ENCODE results near the gene PLPP2. TPM values are rescaled to one million over a fixed set of nuclear protein-coding genes. Genes with fewer than 3 reads are reported as not detected.

Gene PLPP2
- total RNA-seq, 1 donor from 2014 or later, result 8.6 TPM

GRCh38 chr19:279231-279630 lies 12.0 kb downstream of the PLPP2 start:
- H3K4me1 Mint-ChIP-seq (ENCODE audit: unreplicated experiment), result no peaks in the 10 kb centered on the region
- TF ChIP-seq, protein P1, sequence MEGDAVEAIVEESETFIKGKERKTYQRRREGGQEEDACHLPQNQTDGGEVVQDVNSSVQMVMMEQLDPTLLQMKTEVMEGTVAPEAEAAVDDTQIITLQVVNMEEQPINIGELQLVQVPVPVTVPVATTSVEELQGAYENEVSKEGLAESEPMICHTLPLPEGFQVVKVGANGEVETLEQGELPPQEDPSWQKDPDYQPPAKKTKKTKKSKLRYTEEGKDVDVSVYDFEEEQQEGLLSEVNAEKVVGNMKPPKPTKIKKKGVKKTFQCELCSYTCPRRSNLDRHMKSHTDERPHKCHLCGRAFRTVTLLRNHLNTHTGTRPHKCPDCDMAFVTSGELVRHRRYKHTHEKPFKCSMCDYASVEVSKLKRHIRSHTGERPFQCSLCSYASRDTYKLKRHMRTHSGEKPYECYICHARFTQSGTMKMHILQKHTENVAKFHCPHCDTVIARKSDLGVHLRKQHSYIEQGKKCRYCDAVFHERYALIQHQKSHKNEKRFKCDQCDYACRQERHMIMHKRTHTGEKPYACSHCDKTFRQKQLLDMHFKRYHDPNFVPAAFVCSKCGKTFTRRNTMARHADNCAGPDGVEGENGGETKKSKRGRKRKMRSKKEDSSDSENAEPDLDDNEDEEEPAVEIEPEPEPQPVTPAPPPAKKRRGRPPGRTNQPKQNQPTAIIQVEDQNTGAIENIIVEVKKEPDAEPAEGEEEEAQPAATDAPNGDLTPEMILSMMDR (conservative IDR thresholded peaks at IDR 0.05), result no peak
- H3K9me3 Mint-ChIP-seq, result no peaks in the 10 kb centered on the region

DNA sequence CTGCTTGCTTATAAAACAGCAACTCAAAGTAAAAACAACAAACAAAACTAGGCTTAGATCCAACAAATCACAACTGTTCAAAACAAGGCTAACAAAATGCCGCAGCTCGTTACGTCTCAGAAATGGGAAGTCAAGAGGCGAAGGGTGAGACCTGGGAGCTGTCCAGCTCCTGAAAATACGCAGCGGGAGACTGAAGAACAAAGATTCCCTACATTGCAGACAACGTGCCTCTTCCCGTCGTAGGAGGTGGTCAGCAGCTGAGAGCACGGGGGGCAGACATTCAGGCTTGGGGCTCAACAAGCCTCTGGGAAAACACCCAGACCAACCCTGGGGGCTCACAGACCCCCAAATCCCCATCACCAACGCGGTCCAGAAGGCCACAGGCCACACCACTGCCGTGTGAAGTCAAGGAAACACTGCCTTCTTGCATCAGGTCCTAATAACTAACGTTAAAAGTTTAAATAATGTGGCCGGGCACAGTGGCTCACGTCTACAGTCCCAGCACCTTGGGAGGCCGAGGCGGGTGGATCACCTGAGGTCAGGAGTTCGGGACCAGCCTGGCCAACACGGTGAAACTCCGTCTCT lies 13.5 kb downstream of the PLPP2 start:
- no peaks in the 10 kb centered on the region for H3K36me3 Mint-ChIP-seq
- TF ChIP-seq, protein P1 (conservative IDR thresholded peaks at IDR 0.05), result no peak
- peak; percentile 54 for DNase-seq (ENCODE audit: extremely low spot score, unreplicated experiment)
- H3K27ac Mint-ChIP-seq, result no peak overlapping the region
- no peak overlapping the region for H3K4me3 Mint-ChIP-seq
- no peaks in the 10 kb centered on the region for H3K9me3 Mint-ChIP-seq
- peaks cover 32% of the 10 kb centered on the region for H3K27me3 Mint-ChIP-seq
- H3K4me1 Mint-ChIP-seq (ENCODE audit: unreplicated experiment), result no peaks in the 10 kb centered on the region

More at GRCh38 chr19:279231-279630, 12.0 kb downstream of the PLPP2 start:
- no peak overlapping the region for H3K4me3 Mint-ChIP-seq
- H3K27me3 Mint-ChIP-seq, result peaks cover 25% of the 10 kb centered on the region
- no peaks in the 10 kb centered on the region for H3K36me3 Mint-ChIP-seq
- H3K27ac Mint-ChIP-seq, result no peak overlapping the region
- peak; percentile 47 for DNase-seq (ENCODE audit: extremely low spot score, unreplicated experiment)

GRCh38 chr19:277131-277530 lies 14.1 kb downstream of the PLPP2 start:
- no peaks in the 10 kb centered on the region for H3K4me1 Mint-ChIP-seq (ENCODE audit: unreplicated experiment)
- no peaks in the 10 kb centered on the region for H3K36me3 Mint-ChIP-seq
- H3K9me3 Mint-ChIP-seq, result no peaks in the 10 kb centered on the region
- no peak overlapping the region for H3K27ac Mint-ChIP-seq
- H3K4me3 Mint-ChIP-seq, result no peak overlapping the region
- peaks cover 34% of the 10 kb centered on the region for H3K27me3 Mint-ChIP-seq
- peak; percentile 58 for DNase-seq (ENCODE audit: extremely low spot score, unreplicated experiment)
- TF ChIP-seq, protein P1 (conservative IDR thresholded peaks at IDR 0.05), result no peak

DNA sequence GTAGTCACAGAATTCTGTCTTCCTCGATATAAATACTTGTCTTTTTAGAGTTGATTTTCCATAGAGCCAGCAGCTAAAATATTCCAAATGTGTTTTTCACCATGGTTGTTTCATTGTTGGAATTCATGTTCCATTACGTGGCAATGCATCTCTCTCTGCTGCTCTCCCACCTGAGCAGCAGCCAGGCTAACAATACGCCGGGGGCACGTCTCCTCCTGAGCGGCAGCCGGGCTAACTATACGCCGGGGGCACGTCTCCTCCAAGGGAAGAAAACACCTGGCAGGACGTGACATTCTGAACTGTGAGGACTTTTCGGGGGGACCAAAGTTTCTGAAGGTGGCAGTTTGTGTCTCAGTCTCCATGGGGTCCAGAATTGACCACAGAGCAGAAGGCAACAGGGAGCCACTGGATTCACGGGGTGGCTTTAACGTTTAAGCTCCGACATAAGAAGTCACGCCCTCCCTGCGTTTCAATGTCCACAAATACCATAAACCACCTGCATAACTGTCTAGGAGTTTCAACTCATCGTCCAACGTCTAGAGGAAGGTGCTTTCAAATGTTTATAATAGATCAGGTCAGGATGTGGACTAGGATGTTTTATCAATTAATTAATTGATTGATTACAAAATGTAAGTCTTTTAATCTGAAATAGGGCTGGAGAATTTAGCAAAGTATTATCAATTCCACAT lies 15.1 kb downstream of the PLPP2 start:
- Mint-ChIP-seq H3K27ac (no peak overlapping the region), H3K27me3 (peaks cover 40% of the 10 kb centered on the region), H3K4me3 (no peak overlapping the region), H3K36me3 (no peaks in the 10 kb centered on the region), H3K4me1 (ENCODE audit: unreplicated experiment) (no peaks in the 10 kb centered on the region), H3K9me3 (no peaks in the 10 kb centered on the region)
- TF ChIP-seq, protein P1 (conservative IDR thresholded peaks at IDR 0.05), result no peak
- peak; percentile 43 for DNase-seq (ENCODE audit: extremely low spot score, unreplicated experiment)

DNA sequence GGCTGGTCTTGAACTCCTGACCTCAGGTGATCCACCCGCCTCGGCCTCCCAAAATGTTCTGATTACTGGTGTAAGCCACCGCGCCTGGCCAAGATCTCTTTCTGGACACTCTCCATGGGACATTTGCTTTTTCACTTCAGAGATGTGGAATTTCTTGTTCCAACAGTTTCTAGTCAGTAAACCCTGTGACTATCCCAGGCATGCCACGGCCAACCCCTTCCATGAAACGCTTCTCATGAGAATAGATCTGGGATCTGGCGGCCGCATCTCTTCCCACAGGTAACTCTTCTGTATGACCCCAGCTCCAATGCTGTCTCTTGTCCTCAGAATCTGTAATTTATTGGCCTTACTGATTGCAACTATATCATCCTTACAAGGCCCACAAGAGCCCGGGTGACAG lies 16.2 kb downstream of the PLPP2 start:
- peak; percentile 32 for DNase-seq (ENCODE audit: extremely low spot score, unreplicated experiment)
- no peaks in the 10 kb centered on the region for H3K9me3 Mint-ChIP-seq
- no peaks in the 10 kb centered on the region for H3K36me3 Mint-ChIP-seq
- H3K27me3 Mint-ChIP-seq, result peaks cover 43% of the 10 kb centered on the region
- no peaks in the 10 kb centered on the region for H3K4me1 Mint-ChIP-seq (ENCODE audit: unreplicated experiment)
- no peak overlapping the region for H3K4me3 Mint-ChIP-seq
- H3K27ac Mint-ChIP-seq, result no peak overlapping the region
- TF ChIP-seq, protein P1 (conservative IDR thresholded peaks at IDR 0.05), result no peak
